ENCODE data around the gene FYCO1.

FYCO1 gene

GRCh38 chr3:45968706-45969105, 26.9 kb downstream of the FYCO1 start:
- Histone ChIP-seq H3K4me2 (ENCODE audit: insufficient read depth, low read length, poor library complexity, severe bottlenecking) (no peak overlapping the region), H3K9me3 (replicated peaks in 1 of 2; ENCODE audit: control insufficient read depth in 2 of 2, insufficient read depth in 1 of 2, low read depth in 1 of 2, low read length in 2 of 2) (no peaks in the 10 kb centered on the region), H3K9ac (ENCODE audit: low read depth, low read length, poor library complexity) (no peak overlapping the region), H3K4me3 (ENCODE audit: low read length in 2 of 2) (no peak overlapping the region), H4K91ac (ENCODE audit: low read depth, low read length, poor library complexity) (no peak overlapping the region), H3K18ac (ENCODE audit: low read length) (no peak overlapping the region), H3K4me1 (ENCODE audit: control insufficient read depth in 2 of 2, insufficient read depth in 1 of 2, low read depth in 1 of 2, low read length in 2 of 2) (peaks cover 0 to 4% of the 10 kb centered on the region in 2 donors), H3K4ac (ENCODE audit: low read length) (no peak overlapping the region), H3K27ac (replicated peaks; ENCODE audit: low read length) (no peak overlapping the region), H3K36me3 (replicated peaks in 1 of 2; ENCODE audit: control insufficient read depth in 2 of 2, insufficient read depth in 2 of 2, low read length in 2 of 2) (peaks cover 48 to 91% of the 10 kb centered on the region in 2 donors), H2AK5ac (ENCODE audit: low read depth, low read length) (no peak overlapping the region), H2BK12ac (ENCODE audit: low read length) (no peak overlapping the region), H2AFZ (ENCODE audit: low read length) (no peak overlapping the region), H2BK15ac (ENCODE audit: low read length) (no peak overlapping the region), H3K79me1 (ENCODE audit: low read depth, low read length) (no peaks in the 10 kb centered on the region), H3K14ac (ENCODE audit: low read length) (no peak overlapping the region), H2BK120ac (ENCODE audit: low read depth, low read length) (no peak overlapping the region), H2BK5ac (ENCODE audit: low read length) (no peak overlapping the region), H3K27me3 (ENCODE audit: control insufficient read depth in 3 of 3, insufficient read depth in 3 of 3, low read depth in 1 of 3, low read length in 3 of 3) (no peaks in the 10 kb centered on the region), H3K23ac (ENCODE audit: low read depth, low read length, poor library complexity) (no peak overlapping the region), H4K8ac (ENCODE audit: low read depth, low read length) (no peak overlapping the region)
- no peak for DNase-seq (ENCODE audit: low spot score)
- WGBS, 2 donors (ENCODE audit: extremely low coverage in 2 of 2, insufficient read length in 2 of 2, insufficient replicate concordance in 1 of 2) = no CpG with 5 or more reads among the region's 2 CpGs

- no peak overlapping the region for H4K91ac ChIP-seq (ENCODE audit: low read depth, low read length, poor library complexity)
- H3K36me3 ChIP-seq (replicated peaks in 1 of 2; ENCODE audit: control insufficient read depth in 2 of 2, insufficient read depth in 2 of 2, low read length in 2 of 2) = peaks cover 53 to 92% of the 10 kb centered on the region in 2 donors
- no CpG with 5 or more reads among the region's 9 CpGs for WGBS, 2 donors (ENCODE audit: extremely low coverage in 2 of 2, insufficient read length in 2 of 2, insufficient replicate concordance in 1 of 2)
- no peak overlapping the region for H2AFZ ChIP-seq (ENCODE audit: low read length)
- no peak overlapping the region for H3K9ac ChIP-seq (ENCODE audit: low read depth, low read length, poor library complexity)
- no peak overlapping the region for H2BK15ac ChIP-seq (ENCODE audit: low read length)
- no peak overlapping the region for H2AK5ac ChIP-seq (ENCODE audit: low read depth, low read length)
- H3K4ac ChIP-seq (ENCODE audit: low read length) = no peak overlapping the region
- no peaks in the 10 kb centered on the region for H3K27me3 ChIP-seq (ENCODE audit: control insufficient read depth in 3 of 3, insufficient read depth in 3 of 3, low read depth in 1 of 3, low read length in 3 of 3)
- no peak overlapping the region for H2BK12ac ChIP-seq (ENCODE audit: low read length)
- no peak overlapping the region for H3K14ac ChIP-seq (ENCODE audit: low read length)
- no peak overlapping the region for H3K27ac ChIP-seq (replicated peaks; ENCODE audit: low read length)
- H3K4me3 ChIP-seq (ENCODE audit: low read length in 2 of 2) = no peak overlapping the region
- no peaks in the 10 kb centered on the region for H3K79me1 ChIP-seq (ENCODE audit: low read depth, low read length)
- H2BK5ac ChIP-seq (ENCODE audit: low read length) = no peak overlapping the region
- H3K9me3 ChIP-seq (replicated peaks in 1 of 2; ENCODE audit: control insufficient read depth in 2 of 2, insufficient read depth in 1 of 2, low read depth in 1 of 2, low read length in 2 of 2) = no peaks in the 10 kb centered on the region
- no peak overlapping the region for H2BK120ac ChIP-seq (ENCODE audit: low read depth, low read length)
- peaks cover 0 to 4% of the 10 kb centered on the region in 2 donors for H3K4me1 ChIP-seq (ENCODE audit: control insufficient read depth in 2 of 2, insufficient read depth in 1 of 2, low read depth in 1 of 2, low read length in 2 of 2)
- H3K4me2 ChIP-seq (ENCODE audit: insufficient read depth, low read length, poor library complexity, severe bottlenecking) = no peak overlapping the region
- H4K8ac ChIP-seq (ENCODE audit: low read depth, low read length) = no peak overlapping the region
- H3K18ac ChIP-seq (ENCODE audit: low read length) = peak overlapping the region; percentile 42
- H3K23ac ChIP-seq (ENCODE audit: low read depth, low read length, poor library complexity) = peak overlapping the region; percentile 34
- DNase-seq (ENCODE audit: low spot score) = no peak
Observed at GRCh38 chr3:45968149-45968548, 27.5 kb downstream of the FYCO1 start.

GRCh38 chr3:45967724-45968123, 27.9 kb downstream of the FYCO1 start:
- H3K14ac ChIP-seq (ENCODE audit: low read length) = no peak overlapping the region
- H3K18ac ChIP-seq (ENCODE audit: low read length) = peak overlapping the region; percentile 42
- no peak overlapping the region for H4K91ac ChIP-seq (ENCODE audit: low read depth, low read length, poor library complexity)
- no peak overlapping the region for H2AFZ ChIP-seq (ENCODE audit: low read length)
- H3K4me3 ChIP-seq (ENCODE audit: low read length in 2 of 2) = no peak overlapping the region
- peaks cover 53 to 92% of the 10 kb centered on the region in 2 donors for H3K36me3 ChIP-seq (replicated peaks in 1 of 2; ENCODE audit: control insufficient read depth in 2 of 2, insufficient read depth in 2 of 2, low read length in 2 of 2)
- no peak for DNase-seq (ENCODE audit: low spot score)
- peaks cover 0 to 4% of the 10 kb centered on the region in 2 donors for H3K4me1 ChIP-seq (ENCODE audit: control insufficient read depth in 2 of 2, insufficient read depth in 1 of 2, low read depth in 1 of 2, low read length in 2 of 2)
- peak overlapping the region; percentile 34 for H3K23ac ChIP-seq (ENCODE audit: low read depth, low read length, poor library complexity)
- H4K8ac ChIP-seq (ENCODE audit: low read depth, low read length) = no peak overlapping the region
- no peak overlapping the region for H3K4me2 ChIP-seq (ENCODE audit: insufficient read depth, low read length, poor library complexity, severe bottlenecking)
- no peaks in the 10 kb centered on the region for H3K9me3 ChIP-seq (replicated peaks in 1 of 2; ENCODE audit: control insufficient read depth in 2 of 2, insufficient read depth in 1 of 2, low read depth in 1 of 2, low read length in 2 of 2)
- H2BK5ac ChIP-seq (ENCODE audit: low read length) = no peak overlapping the region
- H3K27ac ChIP-seq (replicated peaks; ENCODE audit: low read length) = no peak overlapping the region
- H2BK12ac ChIP-seq (ENCODE audit: low read length) = no peak overlapping the region
- no peaks in the 10 kb centered on the region for H3K79me1 ChIP-seq (ENCODE audit: low read depth, low read length)
- H3K9ac ChIP-seq (ENCODE audit: low read depth, low read length, poor library complexity) = no peak overlapping the region
- no peak overlapping the region for H2AK5ac ChIP-seq (ENCODE audit: low read depth, low read length)
- H2BK120ac ChIP-seq (ENCODE audit: low read depth, low read length) = no peak overlapping the region
- H3K4ac ChIP-seq (ENCODE audit: low read length) = no peak overlapping the region
- H2BK15ac ChIP-seq (ENCODE audit: low read length) = no peak overlapping the region
- WGBS, 2 donors (ENCODE audit: extremely low coverage in 2 of 2, insufficient read length in 2 of 2, insufficient replicate concordance in 1 of 2) = no CpG with 5 or more reads among the region's 8 CpGs
- no peaks in the 10 kb centered on the region for H3K27me3 ChIP-seq (ENCODE audit: control insufficient read depth in 3 of 3, insufficient read depth in 3 of 3, low read depth in 1 of 3, low read length in 3 of 3)

- Histone ChIP-seq H3K36me3 (replicated peaks in 1 of 2; ENCODE audit: control insufficient read depth in 2 of 2, insufficient read depth in 2 of 2, low read length in 2 of 2) (peaks cover 54 to 93% of the 10 kb centered on the region in 2 donors), H3K14ac (ENCODE audit: low read length) (no peak overlapping the region), H2BK12ac (ENCODE audit: low read length) (no peak overlapping the region), H3K27me3 (ENCODE audit: control insufficient read depth in 3 of 3, insufficient read depth in 3 of 3, low read depth in 1 of 3, low read length in 3 of 3) (no peaks in the 10 kb centered on the region), H4K8ac (ENCODE audit: low read depth, low read length) (no peak overlapping the region), H3K4me3 (ENCODE audit: low read length in 2 of 2) (peak overlapping the region in 1 of 2 donors; percentile 35), H2AFZ (ENCODE audit: low read length) (no peak overlapping the region), H3K4me2 (ENCODE audit: insufficient read depth, low read length, poor library complexity, severe bottlenecking) (no peak overlapping the region), H2BK120ac (ENCODE audit: low read depth, low read length) (no peak overlapping the region), H3K4ac (ENCODE audit: low read length) (no peak overlapping the region), H2BK5ac (ENCODE audit: low read length) (peak overlapping the region; percentile 31), H3K23ac (ENCODE audit: low read depth, low read length, poor library complexity) (peak overlapping the region; percentile 23), H2BK15ac (ENCODE audit: low read length) (no peak overlapping the region), H3K18ac (ENCODE audit: low read length) (no peak overlapping the region), H3K79me1 (ENCODE audit: low read depth, low read length) (no peaks in the 10 kb centered on the region), H3K9ac (ENCODE audit: low read depth, low read length, poor library complexity) (no peak overlapping the region), H3K9me3 (replicated peaks in 1 of 2; ENCODE audit: control insufficient read depth in 2 of 2, insufficient read depth in 1 of 2, low read depth in 1 of 2, low read length in 2 of 2) (no peaks in the 10 kb centered on the region), H2AK5ac (ENCODE audit: low read depth, low read length) (no peak overlapping the region), H3K4me1 (ENCODE audit: control insufficient read depth in 2 of 2, insufficient read depth in 1 of 2, low read depth in 1 of 2, low read length in 2 of 2) (peaks cover 0 to 4% of the 10 kb centered on the region in 2 donors), H4K91ac (ENCODE audit: low read depth, low read length, poor library complexity) (no peak overlapping the region), H3K27ac (replicated peaks; ENCODE audit: low read length) (no peak overlapping the region)
- DNase-seq (ENCODE audit: low spot score) = no peak
- WGBS, 2 donors (ENCODE audit: extremely low coverage in 2 of 2, insufficient read length in 2 of 2, insufficient replicate concordance in 1 of 2) = no CpG with 5 or more reads among the region's 16 CpGs
Observed at GRCh38 chr3:45966950-45967640, 28.5 kb downstream of the FYCO1 start.

All from neuronal stem cell (in vitro differentiated cells).